Stomach smooth muscle (tissue), 2 donors: Measurements from ENCODE around the gene SLC22A24.

Source experiments
- H3K27ac ChIP-seq: one replicate; pipeline ENCODE4 v1.7.0; 2013; ENCODE audit warnings: mild to moderate bottlenecking, low read length, inconsistent platforms
- H3K27me3 ChIP-seq, 2 donors: one replicate each; pipeline ENCODE4 v1.7.0; 2013; ENCODE audit warnings: low read length in 2 of 2; ENCODE audit not compliant: insufficient read depth in 2 of 2, control insufficient read depth in 1 of 2
- H3K36me3 ChIP-seq, 2 donors: one replicate each; pipeline ENCODE4 v1.7.0; 2013; ENCODE audit warnings: low read length in 2 of 2; ENCODE audit not compliant: control insufficient read depth in 2 of 2, insufficient read depth in 2 of 2
- H3K4me1 ChIP-seq: one replicate; pipeline ENCODE4 v1.7.0; 2013; ENCODE audit warnings: low read length; ENCODE audit not compliant: control insufficient read depth, insufficient read depth
- H3K4me3 ChIP-seq, 2 donors: one replicate each; pipeline ENCODE4 v1.7.0; 2013; ENCODE audit warnings: low read length in 2 of 2
- H3K9ac ChIP-seq, 2 donors: one replicate each; pipeline ENCODE4 v1.7.0; 2013; ENCODE audit warnings: low read length in 2 of 2, mild to moderate bottlenecking in 1 of 2
- H3K9me3 ChIP-seq, 2 donors: one replicate each; pipeline ENCODE4 v1.7.0; 2013; ENCODE audit warnings: low read length in 2 of 2; ENCODE audit not compliant: control insufficient read depth in 2 of 2
- donor health status: healthy.
- donor health status: Pancreatic carcinoma.

The SLC22A24 gene

GRCh38 chr11:63144121-63144520 lies at the start of gene SLC22A24:
Gene SLC22A24, minus strand, starts transcription at chr11:63144221. Its CDS starts 442 bp downstream, at chr11:63143779.
- Histone ChIP-seq H3K4me1 (no peaks in the 10 kb centered on the region), H3K9ac (no peak within 1 kb of the TSS), H3K36me3 (no peaks in the 10 kb centered on the region), H3K27ac (no peak within 1 kb of the TSS), H3K4me3 (no peak within 1 kb of the TSS), H3K9me3 (peaks cover 0 to 3% of the 10 kb centered on the region in 2 donors), H3K27me3 (peaks cover 0 to 4% of the 10 kb centered on the region in 2 donors)

- H3K4me3 ChIP-seq: no peak overlapping the region
- no peaks in the 10 kb centered on the region for H3K36me3 ChIP-seq
- H3K27me3 ChIP-seq: no peaks in the 10 kb centered on the region
- H3K27ac ChIP-seq: no peak overlapping the region
- peaks cover 0 to 4% of the 10 kb centered on the region in 2 donors for H3K9me3 ChIP-seq
- no peak overlapping the region for H3K9ac ChIP-seq
- H3K4me1 ChIP-seq: no peaks in the 10 kb centered on the region
Measured at GRCh38 chr11:63180536-63180935, 36.5 kb upstream of the SLC22A24 start.

- Histone ChIP-seq H3K4me3 (no peak overlapping the region), H3K36me3 (no peaks in the 10 kb centered on the region), H3K9me3 (peaks cover 0 to 4% of the 10 kb centered on the region in 2 donors), H3K4me1 (no peaks in the 10 kb centered on the region), H3K27ac (no peak overlapping the region), H3K27me3 (no peaks in the 10 kb centered on the region), H3K9ac (no peak overlapping the region)
Measured at GRCh38 chr11:63179432-63180041, 35.5 kb upstream of the SLC22A24 start.

- H3K4me3 ChIP-seq: no peak overlapping the region
Measured at GRCh38 chr11:63177872-63178271, 33.9 kb upstream of the SLC22A24 start.

GRCh38 chr11:63165706-63166310 lies 21.8 kb upstream of the SLC22A24 start:
- H3K4me3 ChIP-seq: no peak overlapping the region
- no peaks in the 10 kb centered on the region for H3K9me3 ChIP-seq
- H3K27me3 ChIP-seq: no peaks in the 10 kb centered on the region
- no peaks in the 10 kb centered on the region for H3K4me1 ChIP-seq
- no peaks in the 10 kb centered on the region for H3K36me3 ChIP-seq
- H3K9ac ChIP-seq: no peak overlapping the region
- no peak overlapping the region for H3K27ac ChIP-seq

More at GRCh38 chr11:63177872-63178271, 33.9 kb upstream of the SLC22A24 start:
- Histone ChIP-seq H3K4me1 (no peaks in the 10 kb centered on the region), H3K9ac (no peak overlapping the region), H3K27ac (no peak overlapping the region), H3K9me3 (peaks cover 0 to 7% of the 10 kb centered on the region in 2 donors), H3K27me3 (no peaks in the 10 kb centered on the region), H3K36me3 (no peaks in the 10 kb centered on the region)

GRCh38 chr11:63155794-63156193 lies 11.8 kb upstream of the SLC22A24 start:
- peaks cover 0 to 6% of the 10 kb centered on the region in 2 donors for H3K9me3 ChIP-seq
- no peaks in the 10 kb centered on the region for H3K36me3 ChIP-seq
- no peak overlapping the region for H3K9ac ChIP-seq
- no peaks in the 10 kb centered on the region for H3K4me1 ChIP-seq
- no peaks in the 10 kb centered on the region for H3K27me3 ChIP-seq
- no peak overlapping the region for H3K4me3 ChIP-seq
- no peak overlapping the region for H3K27ac ChIP-seq

- Histone ChIP-seq H3K9ac (no peak overlapping the region), H3K27me3 (peaks cover 0 to 2% of the 10 kb centered on the region in 2 donors), H3K27ac (no peak overlapping the region), H3K9me3 (no peaks in the 10 kb centered on the region), H3K36me3 (no peaks in the 10 kb centered on the region), H3K4me1 (no peaks in the 10 kb centered on the region), H3K4me3 (no peak overlapping the region)
Measured at GRCh38 chr11:63146581-63146980, 2.6 kb upstream of the SLC22A24 start.

- peaks cover 0 to 4% of the 10 kb centered on the region in 2 donors for H3K27me3 ChIP-seq
- no peak overlapping the region for H3K27ac ChIP-seq
- H3K4me3 ChIP-seq: no peak overlapping the region
- H3K9me3 ChIP-seq: peaks cover 0 to 3% of the 10 kb centered on the region in 2 donors
- H3K4me1 ChIP-seq: no peaks in the 10 kb centered on the region
- H3K36me3 ChIP-seq: no peaks in the 10 kb centered on the region
- no peak overlapping the region for H3K9ac ChIP-seq
Measured at GRCh38 chr11:63142459-63142858, 1.6 kb downstream of the SLC22A24 start.

- no peaks in the 10 kb centered on the region for H3K27me3 ChIP-seq
- H3K9ac ChIP-seq: no peak overlapping the region
- no peak overlapping the region for H3K4me3 ChIP-seq
- no peaks in the 10 kb centered on the region for H3K36me3 ChIP-seq
- no peaks in the 10 kb centered on the region for H3K4me1 ChIP-seq
- H3K9me3 ChIP-seq: no peaks in the 10 kb centered on the region
- H3K27ac ChIP-seq: no peak overlapping the region
Measured at GRCh38 chr11:63132985-63133775, 10.8 kb downstream of the SLC22A24 start.

GRCh38 chr11:63099555-63099954 lies 44.5 kb downstream of the SLC22A24 start:
- H3K4me1 ChIP-seq: no peaks in the 10 kb centered on the region
- H3K27me3 ChIP-seq: no peaks in the 10 kb centered on the region
- no peak overlapping the region for H3K9ac ChIP-seq
- no peak overlapping the region for H3K4me3 ChIP-seq
- no peaks in the 10 kb centered on the region for H3K36me3 ChIP-seq
- no peak overlapping the region for H3K27ac ChIP-seq
- H3K9me3 ChIP-seq: peaks cover 0 to 2% of the 10 kb centered on the region in 2 donors
